ENCODE results near the gene COL23A1.
A peak's percentile ranks its signal among the peaks of the same experiment; 100 is the strongest.

COL23A1 gene

DNA sequence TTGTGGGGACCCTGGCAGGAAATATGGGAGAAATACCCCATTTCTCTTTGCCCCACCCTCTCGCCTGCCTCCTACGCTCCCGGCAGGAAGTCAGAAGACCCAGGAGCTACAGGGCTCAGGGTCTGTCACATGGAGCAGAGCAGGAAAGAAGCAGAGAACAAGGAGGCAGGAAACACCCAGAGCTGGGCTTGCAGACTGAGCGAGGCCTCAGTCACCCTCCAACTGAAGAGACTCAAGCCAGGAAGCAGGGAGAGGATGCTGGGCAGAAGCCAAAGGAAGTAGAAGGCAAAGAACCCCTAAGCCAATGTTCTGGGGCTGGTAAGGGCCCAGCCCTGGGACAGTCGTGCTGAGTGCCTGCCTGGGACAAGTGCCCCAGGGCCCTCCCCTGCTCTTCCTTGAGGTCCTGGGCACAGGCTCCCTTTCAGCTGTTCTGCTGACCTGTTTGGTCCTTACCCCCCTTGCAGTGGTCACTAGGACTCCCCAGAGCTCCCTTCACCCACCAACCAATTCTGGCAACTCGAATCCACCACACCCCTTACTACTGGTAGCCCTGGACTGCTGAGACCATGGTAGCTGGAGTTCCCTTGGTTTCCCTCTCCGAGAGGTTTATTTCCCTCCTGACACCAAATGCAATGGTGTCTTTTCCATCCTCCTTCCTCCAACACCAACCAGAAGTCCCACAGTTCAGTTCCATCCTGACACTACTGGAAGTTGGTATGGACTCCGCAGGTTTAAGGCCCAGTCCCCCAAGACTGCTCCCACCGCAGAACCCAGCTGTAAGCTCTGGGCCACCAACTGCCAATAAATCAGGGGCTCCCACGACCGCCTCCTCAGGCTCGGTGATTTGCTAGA lies 157.5 kb downstream of the COL23A1 start:
- peak; percentile 87 to 93 for DNase-seq

DNA sequence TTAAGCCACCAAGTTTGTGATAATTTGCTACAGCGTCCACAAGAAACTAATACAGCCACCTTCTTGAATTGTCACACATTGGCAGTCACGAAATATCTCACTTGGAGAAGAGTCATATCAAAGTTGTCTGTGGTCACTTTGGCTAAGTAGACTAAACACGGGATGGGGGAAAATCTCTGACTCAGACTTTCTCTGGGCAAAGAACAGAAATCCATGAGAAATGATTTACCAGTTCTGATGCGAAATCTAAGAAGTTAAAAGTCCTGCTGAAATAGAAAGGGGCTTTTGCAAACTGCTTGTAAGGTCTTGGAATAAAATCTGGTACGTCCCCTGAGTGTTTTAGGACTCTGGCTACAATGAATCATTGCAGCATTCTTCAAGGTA lies 158.4 kb downstream of the COL23A1 start:
- DNase-seq = no peak

GRCh38 chr5:178431063-178431781 lies 159.0 kb downstream of the COL23A1 start:
- DNase-seq = no peak

- no peak for DNase-seq
Observed at GRCh38 chr5:178430186-178431062, 159.8 kb downstream of the COL23A1 start.

GRCh38 chr5:178429491-178430185 lies 160.6 kb downstream of the COL23A1 start:
- DNase-seq = no peak

GRCh38 chr5:178429156-178429468 lies 161.1 kb downstream of the COL23A1 start:
- DNase-seq = no peak

- DNase-seq = no peak
Observed at GRCh38 chr5:178428341-178429155, 161.6 kb downstream of the COL23A1 start.

DNA sequence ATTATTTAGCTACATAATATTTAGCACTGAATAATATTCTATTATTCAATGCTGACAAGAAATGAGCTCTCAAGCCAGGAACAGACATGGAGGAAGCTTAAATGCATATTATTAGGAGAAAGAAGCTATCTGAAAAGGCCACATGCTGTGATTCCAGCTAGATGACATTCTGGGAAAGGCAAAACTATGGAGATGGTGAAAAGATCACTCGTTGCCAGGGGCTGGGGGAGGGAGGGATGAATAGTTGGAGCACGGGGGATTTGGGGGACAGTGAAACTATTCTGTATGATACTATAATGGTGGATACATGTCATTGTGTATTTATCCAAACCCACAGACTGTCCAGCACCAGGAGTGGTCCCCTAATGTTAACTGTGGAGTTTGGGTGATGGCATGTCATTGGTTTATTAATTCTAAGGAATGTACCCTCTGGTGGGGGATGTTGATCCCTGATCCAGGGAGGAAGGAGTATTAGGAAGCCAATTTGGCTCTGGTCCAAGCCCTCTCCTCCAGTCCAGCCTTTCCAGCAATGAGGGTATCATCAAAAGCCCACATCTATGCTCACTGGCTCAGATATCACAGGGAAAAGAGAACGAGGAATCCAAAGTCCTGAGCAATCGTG lies 162.5 kb downstream of the COL23A1 start:
- no peak for DNase-seq

- DNase-seq = no peak
Observed at GRCh38 chr5:178426326-178427130, 163.7 kb downstream of the COL23A1 start.

- no peak for DNase-seq
Observed at GRCh38 chr5:178425621-178426068, 164.5 kb downstream of the COL23A1 start.

DNA sequence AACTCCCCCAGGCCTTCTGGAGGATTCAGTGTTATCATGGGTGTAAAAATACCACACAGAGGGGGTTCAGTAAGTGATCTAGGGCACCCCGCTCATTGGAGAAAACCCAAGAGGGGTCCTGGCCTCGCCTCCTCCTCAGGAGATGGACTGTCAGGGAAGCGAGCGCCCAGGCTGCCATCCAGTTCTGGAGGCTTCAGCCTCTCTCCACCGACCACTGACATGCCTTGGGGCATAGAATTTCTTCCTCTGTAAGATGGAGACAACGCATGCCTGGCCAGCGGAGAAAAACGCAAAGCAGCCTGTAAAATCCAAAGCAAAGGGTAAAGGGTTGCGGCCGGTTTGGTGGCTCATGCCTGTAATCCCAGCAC lies 165.4 kb downstream of the COL23A1 start:
- DNase-seq = no peak

DNA sequence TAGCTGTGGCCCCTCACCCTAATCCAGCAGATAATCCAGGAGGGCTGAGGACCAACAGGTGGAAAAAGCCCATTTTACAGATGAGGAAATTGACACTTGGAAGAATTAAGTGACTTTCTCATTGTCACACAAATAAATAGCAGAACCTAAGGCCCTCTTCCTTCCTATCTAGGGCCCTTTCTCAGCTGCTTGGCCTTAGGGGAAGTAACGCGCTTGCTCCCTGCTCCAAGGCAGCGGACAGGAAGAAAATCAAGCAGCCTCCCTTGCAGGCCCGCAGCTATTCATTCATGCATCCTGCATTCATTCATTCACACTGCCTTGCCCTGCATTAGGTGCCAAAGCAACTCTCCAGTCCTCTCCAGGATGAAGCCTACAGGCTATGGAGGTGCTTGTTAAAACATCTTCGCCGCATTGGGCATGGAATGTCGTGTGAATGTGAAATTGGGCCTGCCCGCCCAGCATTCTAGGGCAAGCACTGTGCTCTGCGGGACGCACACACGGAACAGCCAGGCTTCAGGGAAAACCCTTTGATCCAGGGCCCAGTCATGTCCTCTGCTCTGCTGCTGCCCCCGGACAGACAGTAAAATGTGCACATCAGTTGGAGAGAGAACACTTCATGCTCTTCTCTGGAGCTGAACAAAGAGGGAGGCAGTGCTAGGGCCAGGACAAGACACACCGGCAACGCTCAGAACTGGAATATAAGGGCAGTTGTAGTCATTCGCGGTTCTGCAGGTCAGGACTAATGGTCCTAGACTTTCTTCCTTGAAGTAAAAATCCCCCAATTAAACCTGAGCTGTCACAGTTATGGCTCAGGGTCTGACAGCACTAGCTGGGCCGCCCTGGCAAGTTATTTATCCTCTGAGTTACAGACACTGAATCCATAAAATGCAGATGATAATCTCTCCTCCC lies 166.0 kb downstream of the COL23A1 start:
- peak; percentile 35 to 56 for DNase-seq

DNA sequence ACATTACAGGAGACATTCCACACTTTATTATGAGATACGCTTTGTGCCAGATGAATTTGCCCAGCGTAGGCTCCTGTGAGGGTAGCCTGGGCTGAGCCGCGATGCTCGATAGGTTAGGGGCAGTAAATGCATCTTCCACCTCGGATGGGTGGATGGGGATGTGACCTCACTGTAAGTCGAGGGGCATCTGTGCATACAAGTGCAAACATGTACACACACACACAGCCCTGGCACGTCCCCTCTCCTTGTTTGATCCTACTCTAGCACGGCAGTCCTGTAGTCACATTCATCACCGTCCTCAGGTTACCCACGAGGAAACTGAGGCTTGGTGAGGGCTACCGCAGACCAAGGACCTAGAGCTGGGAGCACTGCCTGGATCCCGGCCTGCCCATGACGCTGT lies 166.8 kb downstream of the COL23A1 start:
- no peak for DNase-seq

GRCh38 chr5:178422400-178422775 lies 167.8 kb downstream of the COL23A1 start:
- no peak for DNase-seq

GRCh38 chr5:178421699-178422399 lies 168.3 kb downstream of the COL23A1 start:
- no peak for DNase-seq

DNA sequence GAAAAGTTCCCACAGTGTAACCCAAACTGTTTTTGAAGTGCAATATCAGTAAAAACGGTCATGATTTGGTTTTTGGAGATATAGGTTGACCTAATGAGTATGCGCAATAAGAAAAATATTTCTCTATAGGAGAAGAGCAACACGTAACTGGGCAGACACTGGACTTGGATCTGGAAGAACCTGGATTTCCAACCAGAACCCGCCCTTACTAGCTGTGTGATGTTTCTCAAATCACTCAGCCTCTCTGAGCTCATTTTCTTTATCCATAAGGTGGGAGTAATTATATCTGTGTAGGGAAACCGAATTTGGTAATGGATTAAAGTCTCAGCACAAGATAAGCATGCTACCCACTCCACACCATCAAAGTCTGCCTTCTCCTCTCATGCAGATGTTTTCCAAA lies 169.1 kb downstream of the COL23A1 start:
- no peak for DNase-seq

- DNase-seq = no peak
Observed at GRCh38 chr5:178420354-178420781, 169.8 kb downstream of the COL23A1 start.

DNA sequence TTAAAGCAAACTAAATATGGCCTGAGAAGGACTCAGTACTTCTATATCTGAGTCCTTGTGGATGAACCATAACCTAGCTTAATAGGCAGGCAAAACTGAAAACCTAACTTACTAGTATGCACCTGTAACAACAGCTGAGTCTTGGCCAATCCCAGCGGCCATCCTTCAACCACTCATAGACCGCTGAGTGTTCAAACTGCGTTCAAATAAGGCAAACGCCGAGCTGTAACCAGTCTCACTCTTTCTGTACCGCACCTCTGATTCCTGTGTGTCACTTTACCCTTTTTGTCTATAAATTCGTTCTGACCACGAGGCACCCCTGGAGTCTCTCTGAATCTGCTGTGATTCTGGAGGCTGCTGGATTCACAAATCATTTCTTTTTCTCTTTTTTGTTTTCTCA lies 170.5 kb downstream of the COL23A1 start:
- no peak for DNase-seq

DNA sequence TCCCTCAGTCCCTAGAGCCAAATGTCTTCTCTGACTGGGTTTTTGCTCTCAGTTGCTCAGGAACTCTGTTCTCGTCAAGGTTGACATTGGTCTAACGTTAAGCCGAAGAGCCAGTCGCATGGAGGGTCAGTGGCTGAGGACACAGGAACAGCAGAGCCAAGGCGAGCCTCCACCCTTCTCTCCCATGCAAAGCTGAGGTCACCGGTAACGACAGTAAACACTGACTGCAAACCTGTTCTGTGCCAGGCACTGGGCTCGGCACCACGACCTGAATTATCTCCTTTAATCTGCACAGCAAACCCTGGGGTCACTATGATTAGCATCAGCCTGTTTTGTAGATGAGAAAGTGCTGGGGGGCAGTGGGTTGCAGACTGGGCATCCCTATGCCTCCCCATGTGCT lies 171.0 kb downstream of the COL23A1 start:
- DNase-seq = no peak

Measured in Kasumi-1 (cell line).